Dendritic cell treated with granulocyte-macrophage colony-stimulating factor and Interleukin-4, amounts not matched to agents 40 ng/mL and 50 ng/mL, for 4 days (primary cell): ENCODE results near the gene GTF2IRD2.
"Not testable (repeated sequence)": the region's sequence is repeated elsewhere in the genome, so short reads cannot be mapped to it uniquely, and the experiment has no call there.

Experiments used
- H3K27ac Mint-ChIP-seq: one replicate; pipeline ENCODE4 v1.8.0; 2022; ENCODE audit warnings: mild to moderate bottlenecking, mixed read lengths
- H3K27me3 Mint-ChIP-seq: one replicate; pipeline ENCODE4 v1.8.0; 2022; ENCODE audit warnings: mild to moderate bottlenecking, mixed read lengths
- H3K36me3 Mint-ChIP-seq: one replicate; pipeline ENCODE4 v1.8.0; 2022; ENCODE audit warnings: low read depth, mixed read lengths
- H3K4me1 Mint-ChIP-seq: one replicate; pipeline ENCODE4 v1.8.0; 2022; ENCODE audit warnings: low read depth, mixed read lengths
- H3K4me3 Mint-ChIP-seq: one replicate; pipeline ENCODE4 v1.8.0; 2022; ENCODE audit warnings: mild to moderate bottlenecking, moderate library complexity, mixed read lengths
- H3K9me3 Mint-ChIP-seq: one replicate; pipeline ENCODE4 v1.8.0; 2022; ENCODE audit warnings: mixed read lengths
- intact Hi-C: fragments of 100-400 bp; cut with micrococcal nuclease; formaldehyde crosslinking; loops from one replicate; pipeline ENCODE4 v1.15.0; 2022

GTF2IRD2 gene

GRCh38 chr7:74820146-74820805, 31.1 kb downstream of the GTF2IRD2 start:
- H3K4me3 Mint-ChIP-seq, H3K4me1 Mint-ChIP-seq, H3K9me3 Mint-ChIP-seq, H3K27me3 Mint-ChIP-seq, H3K27ac Mint-ChIP-seq, H3K36me3 Mint-ChIP-seq, intact Hi-C loops: not testable (repeated sequence)

DNA sequence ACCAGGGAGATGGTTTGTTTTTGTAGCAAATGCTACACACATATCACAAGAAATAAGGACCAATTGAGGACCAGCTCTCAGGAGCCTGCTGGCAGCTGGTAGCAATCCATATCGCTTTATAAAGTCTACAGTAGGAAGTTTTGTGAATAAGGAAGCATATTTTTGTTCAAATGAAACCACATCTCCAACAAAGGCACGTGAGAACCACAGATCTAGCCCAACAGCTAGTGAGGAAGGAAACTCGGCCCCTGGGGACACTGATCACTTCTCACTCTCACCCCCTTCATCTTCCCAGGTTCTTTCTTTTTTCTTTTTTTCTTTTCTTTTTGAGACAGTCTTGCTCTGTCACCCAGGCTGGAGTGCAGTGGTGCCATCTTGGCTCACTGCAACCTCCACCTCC, 35.5 kb downstream of the GTF2IRD2 start:
- H3K9me3 Mint-ChIP-seq, intact Hi-C loops, H3K4me3 Mint-ChIP-seq, H3K36me3 Mint-ChIP-seq, H3K27me3 Mint-ChIP-seq, H3K4me1 Mint-ChIP-seq, H3K27ac Mint-ChIP-seq: not testable (repeated sequence)

DNA sequence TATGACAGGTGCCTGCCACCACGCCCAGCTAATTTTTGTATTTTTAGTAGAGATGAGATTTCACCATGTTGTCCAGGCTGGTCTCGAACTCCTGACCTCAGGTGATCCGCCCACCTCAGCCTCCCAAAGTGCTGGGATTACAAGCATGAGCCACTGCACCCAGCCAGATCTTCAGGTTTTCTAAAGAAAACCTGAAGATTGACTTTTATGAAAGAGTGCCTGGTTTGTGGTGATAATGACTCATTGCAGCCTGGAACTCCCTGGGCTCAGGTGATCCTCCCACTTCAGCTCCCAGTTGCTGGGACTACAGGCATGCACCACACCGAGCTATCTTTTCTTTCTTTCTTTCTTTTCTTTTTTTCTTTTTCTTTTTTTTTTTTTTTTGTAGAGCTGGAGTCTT, 52.8 kb downstream of the GTF2IRD2 start:
- intact Hi-C loops, H3K27me3 Mint-ChIP-seq, H3K27ac Mint-ChIP-seq, H3K4me3 Mint-ChIP-seq, H3K36me3 Mint-ChIP-seq, H3K4me1 Mint-ChIP-seq, H3K9me3 Mint-ChIP-seq: not testable (repeated sequence)

DNA sequence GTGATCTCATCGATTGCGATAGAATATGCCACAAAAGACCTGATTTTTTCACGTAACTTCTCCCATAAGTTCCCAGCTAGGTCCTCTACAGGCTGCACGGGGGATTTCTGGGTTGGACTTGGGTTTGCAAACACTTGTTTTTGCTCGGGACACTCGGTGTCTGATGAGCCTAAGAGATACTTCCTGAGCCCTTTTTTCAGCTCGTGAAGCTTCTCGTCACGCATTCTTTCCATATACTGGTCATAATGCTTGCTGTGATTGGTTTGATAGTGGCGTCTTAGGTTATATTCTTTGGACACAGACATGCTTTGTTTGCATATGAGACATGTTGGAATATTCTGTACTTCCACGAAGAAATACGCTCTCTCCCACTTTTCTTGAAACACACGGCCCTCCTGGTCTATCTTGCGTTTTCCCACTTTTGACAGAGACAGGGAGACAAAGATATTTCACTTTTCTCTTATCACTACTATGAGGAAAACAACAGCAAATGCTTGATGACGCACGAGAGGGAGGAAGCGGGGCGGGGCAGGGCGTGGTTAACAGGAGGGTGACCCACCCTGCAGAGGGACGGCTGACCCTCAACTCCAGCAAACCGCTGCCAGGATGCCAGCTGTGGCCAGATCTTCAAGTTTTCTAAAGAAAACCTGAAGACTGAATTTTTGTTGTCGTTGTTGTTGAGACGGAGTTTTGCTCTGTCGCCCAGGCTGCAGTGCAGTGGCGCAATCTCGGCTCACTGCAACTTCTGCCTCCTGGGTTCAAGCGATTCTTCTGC, 53.4 kb downstream of the GTF2IRD2 start:
- H3K27ac Mint-ChIP-seq, H3K4me1 Mint-ChIP-seq, H3K27me3 Mint-ChIP-seq, intact Hi-C loops, H3K9me3 Mint-ChIP-seq, H3K4me3 Mint-ChIP-seq, H3K36me3 Mint-ChIP-seq: not testable (repeated sequence)

- H3K4me1 Mint-ChIP-seq, H3K9me3 Mint-ChIP-seq, intact Hi-C loops, H3K27ac Mint-ChIP-seq, H3K27me3 Mint-ChIP-seq, H3K4me3 Mint-ChIP-seq: not testable (repeated sequence)
- peaks cover 11% of the 10 kb centered on the region for H3K36me3 Mint-ChIP-seq
Observed at GRCh38 chr7:74789200-74789736, 62.1 kb downstream of the GTF2IRD2 start.

DNA sequence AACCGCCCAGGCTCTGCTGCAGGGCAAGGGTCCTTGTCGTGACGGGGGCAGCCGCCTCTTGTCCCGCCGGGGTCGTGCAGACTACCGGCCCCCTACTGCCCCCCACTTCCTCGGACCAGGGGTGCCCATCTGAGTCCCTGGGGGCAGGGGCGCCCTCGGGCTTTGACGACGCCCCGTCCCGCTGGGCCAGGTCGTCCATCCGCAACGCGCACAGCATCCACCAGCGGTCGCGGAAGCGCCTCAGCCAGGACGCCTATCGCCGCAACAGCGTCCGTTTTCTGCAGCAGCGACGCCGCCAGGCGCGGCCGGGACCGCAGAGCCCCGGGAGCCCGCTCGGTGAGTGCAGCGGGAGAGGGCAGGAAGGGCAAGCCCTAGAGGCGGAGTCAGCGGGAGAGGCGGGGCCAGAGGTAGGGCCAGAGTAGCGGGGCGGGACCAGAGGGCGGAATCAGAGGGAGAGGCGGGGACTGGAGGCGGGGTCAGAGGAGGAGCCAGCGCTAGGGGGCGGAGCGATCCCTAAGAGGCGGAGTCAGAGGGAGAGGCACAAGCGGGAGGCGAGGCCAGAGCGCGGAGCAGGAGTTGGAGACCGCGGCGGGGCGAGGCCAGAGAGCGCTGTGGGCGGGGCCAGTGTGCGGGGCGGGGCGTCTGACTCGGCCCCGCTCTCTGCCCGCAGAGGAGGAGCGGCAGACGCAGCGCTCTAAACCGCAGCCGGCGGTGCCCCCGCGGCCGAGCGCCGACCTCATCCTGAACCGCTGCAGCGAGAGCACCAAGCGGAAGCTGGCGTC, 62.8 kb downstream of the GTF2IRD2 start:
- H3K4me3 Mint-ChIP-seq, H3K27me3 Mint-ChIP-seq, intact Hi-C loops, H3K4me1 Mint-ChIP-seq, H3K9me3 Mint-ChIP-seq, H3K27ac Mint-ChIP-seq: not testable (repeated sequence)
- peaks cover 14% of the 10 kb centered on the region for H3K36me3 Mint-ChIP-seq

GRCh38 chr7:74783595-74783994, 67.8 kb downstream of the GTF2IRD2 start:
- H3K4me3 Mint-ChIP-seq, H3K27ac Mint-ChIP-seq, H3K27me3 Mint-ChIP-seq, intact Hi-C loops, H3K9me3 Mint-ChIP-seq: not testable (repeated sequence)
- H3K36me3 Mint-ChIP-seq, result peaks cover 29% of the 10 kb centered on the region
- H3K4me1 Mint-ChIP-seq, result peaks cover 10% of the 10 kb centered on the region

GRCh38 chr7:74781746-74782145, 69.7 kb downstream of the GTF2IRD2 start:
- H3K9me3 Mint-ChIP-seq, H3K27ac Mint-ChIP-seq, H3K4me3 Mint-ChIP-seq, intact Hi-C loops, H3K27me3 Mint-ChIP-seq, H3K4me1 Mint-ChIP-seq: not testable (repeated sequence)
- H3K36me3 Mint-ChIP-seq, result peaks cover 23% of the 10 kb centered on the region

DNA sequence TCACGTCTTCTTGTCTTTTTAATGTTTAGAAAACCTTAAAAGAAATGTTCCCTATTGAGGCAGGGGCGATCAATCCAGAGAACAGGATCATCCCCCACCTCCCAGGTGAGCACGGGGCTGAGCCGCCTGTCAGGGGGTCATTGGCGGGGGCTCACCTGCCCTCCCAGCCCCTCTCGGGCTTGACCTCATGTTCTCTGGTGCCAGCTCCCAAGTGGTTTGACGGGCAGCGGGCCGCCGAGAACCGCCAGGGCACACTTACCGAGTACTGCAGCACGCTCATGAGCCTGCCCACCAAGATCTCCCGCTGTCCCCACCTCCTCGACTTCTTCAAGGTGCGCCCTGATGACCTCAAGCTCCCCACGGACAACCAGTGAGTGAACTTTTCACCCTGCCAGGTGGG, 72.4 kb downstream of the GTF2IRD2 start:
- H3K4me1 Mint-ChIP-seq, H3K27me3 Mint-ChIP-seq, H3K27ac Mint-ChIP-seq, intact Hi-C loops, H3K9me3 Mint-ChIP-seq, H3K4me3 Mint-ChIP-seq: not testable (repeated sequence)
- peaks cover 18% of the 10 kb centered on the region for H3K36me3 Mint-ChIP-seq

DNA sequence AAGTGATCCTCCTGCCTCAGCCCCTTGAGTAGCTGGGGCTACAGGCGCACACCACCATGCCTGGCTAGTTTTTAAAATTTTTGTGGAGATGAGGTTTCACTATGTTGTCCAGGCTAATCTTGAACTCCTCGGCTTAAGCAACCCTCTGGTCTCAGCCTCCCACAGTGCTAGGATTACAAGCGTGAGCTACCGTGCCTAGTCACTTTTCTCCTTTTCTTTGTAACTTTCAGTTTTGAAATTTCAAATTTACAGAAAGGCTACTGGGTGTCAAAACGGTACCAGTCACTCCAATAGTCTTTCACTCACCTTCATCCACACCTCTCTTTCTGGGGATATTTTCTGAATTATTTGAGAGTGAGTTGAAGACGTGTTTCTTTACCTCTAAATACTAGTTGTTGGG, 76.3 kb downstream of the GTF2IRD2 start:
- H3K27me3 Mint-ChIP-seq, H3K4me3 Mint-ChIP-seq, H3K4me1 Mint-ChIP-seq, H3K27ac Mint-ChIP-seq, intact Hi-C loops, H3K36me3 Mint-ChIP-seq, H3K9me3 Mint-ChIP-seq: not testable (repeated sequence)

DNA sequence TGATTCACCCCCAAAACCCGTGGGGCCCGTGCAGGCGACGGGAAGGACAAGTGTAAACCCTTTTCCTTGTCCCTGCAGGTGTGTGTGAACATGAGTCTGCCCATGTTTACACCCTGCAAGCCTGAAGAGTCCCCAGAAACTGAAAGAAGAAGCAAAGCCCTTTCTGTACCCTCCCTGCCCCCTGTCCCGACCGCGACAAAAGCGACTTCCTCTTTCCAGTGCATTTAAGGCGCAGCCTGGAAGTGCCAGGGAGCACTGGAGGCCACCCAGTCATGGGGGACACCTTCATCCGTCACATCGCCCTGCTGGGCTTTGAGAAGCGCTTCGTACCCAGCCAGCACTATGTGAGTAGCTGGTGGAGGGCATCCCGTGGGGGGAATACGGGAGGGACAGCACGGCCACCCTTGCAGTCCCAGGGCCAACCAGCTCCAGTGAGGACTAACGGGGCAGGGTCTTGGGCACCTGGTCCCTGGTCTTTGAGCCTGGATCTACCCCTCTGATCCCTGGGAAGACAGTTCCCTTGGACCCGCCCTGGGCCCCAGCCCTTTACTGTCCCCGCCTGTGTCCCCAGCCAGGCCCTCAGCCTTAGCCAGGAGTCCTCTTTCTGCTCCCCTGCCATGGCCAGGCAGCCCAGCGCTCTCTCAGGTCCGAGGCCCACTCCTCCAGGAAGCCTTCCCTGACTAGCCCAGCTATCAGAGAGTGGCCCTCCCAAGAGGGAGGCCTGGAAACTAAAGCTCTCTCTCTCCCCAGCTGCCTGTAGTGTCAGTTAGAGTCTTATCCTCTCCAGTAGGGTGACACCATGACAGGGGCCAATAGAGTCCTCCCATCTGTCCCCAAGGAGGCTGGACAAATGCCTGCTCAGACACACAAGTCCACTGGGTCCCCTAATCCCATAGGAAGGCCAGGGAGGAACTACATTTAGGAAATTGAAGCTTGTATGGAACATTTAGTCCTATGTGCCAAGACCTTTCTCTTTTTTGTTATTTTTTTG, 77.3 kb downstream of the GTF2IRD2 start, which contains the start of gene NCF1:
TSS of gene NCF1 (plus strand) at position 252 of the 991 bp plus-strand sequence. CDS start at position 273, 21 bp downstream.
- H3K9me3 Mint-ChIP-seq, H3K36me3 Mint-ChIP-seq, intact Hi-C loops, H3K4me3 Mint-ChIP-seq, H3K27ac Mint-ChIP-seq, H3K27me3 Mint-ChIP-seq, H3K4me1 Mint-ChIP-seq: not testable (repeated sequence)

GRCh38 chr7:74772093-74772492, 79.3 kb downstream of the GTF2IRD2 start:
- H3K36me3 Mint-ChIP-seq, H3K27ac Mint-ChIP-seq, intact Hi-C loops, H3K27me3 Mint-ChIP-seq, H3K9me3 Mint-ChIP-seq, H3K4me1 Mint-ChIP-seq, H3K4me3 Mint-ChIP-seq: not testable (repeated sequence)

DNA sequence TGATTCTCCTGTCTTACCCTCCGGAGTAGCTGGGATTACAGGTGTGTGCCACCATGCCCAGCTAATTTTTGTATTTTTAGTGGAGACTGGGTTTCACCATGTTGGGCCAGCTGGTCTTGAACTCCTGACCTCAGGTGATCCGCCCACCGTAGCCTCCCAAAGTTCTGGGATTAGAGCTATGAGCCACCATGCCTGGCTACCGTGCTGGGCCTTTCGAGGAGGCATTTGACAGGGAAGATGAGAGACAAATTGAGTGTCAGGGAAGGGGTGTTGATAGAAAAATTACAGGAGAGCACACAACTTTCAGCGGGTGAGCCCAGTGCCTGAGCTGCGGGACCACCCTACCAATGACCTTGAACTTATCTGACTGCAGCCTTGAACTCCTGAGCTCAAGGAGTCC, 81.3 kb downstream of the GTF2IRD2 start:
- H3K27me3 Mint-ChIP-seq, intact Hi-C loops, H3K36me3 Mint-ChIP-seq, H3K27ac Mint-ChIP-seq, H3K4me3 Mint-ChIP-seq, H3K9me3 Mint-ChIP-seq, H3K4me1 Mint-ChIP-seq: not testable (repeated sequence)
